CD14-positive monocyte (primary cell): ENCODE measurements around the gene PTPRN2. TPM values are rescaled to one million over a fixed set of nuclear protein-coding genes. Genes with fewer than 3 reads are reported as not detected.

ENCODE experiments used
- DNase-seq, 3 donors: peaks; one replicate each; pipeline ENCODE4 v3.0.0-alpha.2; 2011 to 2022
- H2AFZ ChIP-seq: 2 replicates; pipeline ENCODE4 v1.6.0; 2012; ENCODE audit warnings: mild to moderate bottlenecking, low read depth, low read length, inconsistent platforms; ENCODE audit not compliant: insufficient read depth, poor library complexity, severe bottlenecking
- H3K27ac ChIP-seq, 2 donors: 1 replicate in 1 of 2; 2 replicates in 1 of 2; pipeline ENCODE4 v1.5.1; 2012 to 2013; ENCODE audit warnings: low read length in 2 of 2, control low read depth in 1 of 2, inconsistent platforms in 1 of 2, low read depth in 1 of 2, mild to moderate bottlenecking in 1 of 2
- H3K27me3 ChIP-seq, 2 donors: one replicate each; pipeline versions ENCODE4 v1.6.0 to v1.6.1; 2011 to 2013; ENCODE audit warnings: low read length in 2 of 2; ENCODE audit not compliant: control insufficient read depth in 2 of 2, insufficient read depth in 2 of 2
- H3K36me3 ChIP-seq, 2 donors: replicated peaks in 1 of 2; 1 replicate in 1 of 2; 2 replicates in 1 of 2; pipeline versions ENCODE4 v1.5.1 to v1.6.1; 2012 to 2013; ENCODE audit warnings: low read length in 2 of 2, control low read depth in 1 of 2, inconsistent platforms in 1 of 2, mild to moderate bottlenecking in 1 of 2; ENCODE audit not compliant: insufficient read depth in 2 of 2, control insufficient read depth in 1 of 2
- H3K4me1 ChIP-seq, 2 donors: 1 replicate in 1 of 2; 2 replicates in 1 of 2; pipeline versions ENCODE4 v1.5.1 to v1.6.1; 2012 to 2013; ENCODE audit warnings: low read length in 2 of 2, control low read depth in 1 of 2, inconsistent platforms in 1 of 2, mild to moderate bottlenecking in 1 of 2, moderate library complexity in 1 of 2; ENCODE audit not compliant: insufficient read depth in 2 of 2, control insufficient read depth in 1 of 2
- H3K4me2 ChIP-seq: replicated peaks from 2 replicates; pipeline ENCODE3; 2012; ENCODE audit warnings: low read length, moderate library complexity, mild to moderate bottlenecking; ENCODE audit not compliant: poor library complexity, severe bottlenecking; ENCODE audit errors: extremely low read depth
- H3K4me3 ChIP-seq, 3 experiments: fragments of 200-600 bp in 1 of 3; sonication (generic) in 1 of 3; replicated peaks in 1 of 3; 1 replicate in 2 of 3; 2 replicates in 1 of 3; pipeline ENCODE4 v1.5.1; 2011 to 2013; ENCODE audit warnings: low read length in 3 of 3, mild to moderate bottlenecking in 3 of 3, control low read depth in 2 of 3, low read depth in 2 of 3, inconsistent platforms in 1 of 3, moderate library complexity in 1 of 3
- H3K79me2 ChIP-seq: 2 replicates; pipeline ENCODE4 v1.6.0; 2012; ENCODE audit warnings: mild to moderate bottlenecking, control low read depth, inconsistent platforms, low read length, moderate library complexity; ENCODE audit not compliant: insufficient read depth
- H3K9ac ChIP-seq: 2 replicates; pipeline ENCODE4 v1.6.0; 2017; ENCODE audit warnings: low read length, mild to moderate bottlenecking; ENCODE audit not compliant: insufficient read depth, poor library complexity, severe bottlenecking
- H3K9me3 ChIP-seq, 2 donors: replicated peaks in 1 of 2; 1 replicate in 1 of 2; 2 replicates in 1 of 2; pipeline versions ENCODE4 v1.5.1 to v1.6.1; 2012 to 2013; ENCODE audit warnings: low read length in 2 of 2, control low read depth in 1 of 2; ENCODE audit not compliant: control insufficient read depth in 1 of 2, insufficient read depth in 1 of 2
- H4K20me1 ChIP-seq: 2 replicates; pipeline ENCODE4 v1.6.0; 2012; ENCODE audit warnings: mild to moderate bottlenecking, low read length, control low read depth, moderate library complexity; ENCODE audit not compliant: insufficient read depth
- H3K27ac Mint-ChIP-seq, 7 donors: one replicate each; pipeline ENCODE4 v1.8.0; 2020; ENCODE audit warnings: mild to moderate bottlenecking in 7 of 7, mixed read lengths in 7 of 7, moderate library complexity in 6 of 7, inconsistent platforms in 2 of 7
- H3K27me3 Mint-ChIP-seq, 3 donors: one replicate each; pipeline ENCODE4 v1.8.0; 2021 to 2022; ENCODE audit warnings: low read depth in 3 of 3, mild to moderate bottlenecking in 3 of 3, mixed read lengths in 3 of 3, moderate library complexity in 3 of 3, inconsistent platforms in 1 of 3
- H3K36me3 Mint-ChIP-seq, 2 donors: one replicate each; pipeline ENCODE4 v1.8.0; 2020; ENCODE audit warnings: mixed read lengths in 2 of 2, inconsistent platforms in 1 of 2, mild to moderate bottlenecking in 1 of 2
- H3K4me1 Mint-ChIP-seq: one replicate; pipeline ENCODE4 v1.8.0; 2020; ENCODE audit warnings: mild to moderate bottlenecking, mixed read lengths
- H3K4me3 Mint-ChIP-seq, 2 donors: one replicate each; pipeline ENCODE4 v1.8.0; 2020; ENCODE audit warnings: mild to moderate bottlenecking in 2 of 2, mixed read lengths in 2 of 2, moderate library complexity in 1 of 2
- H3K9me3 Mint-ChIP-seq, 7 donors: one replicate each; pipeline ENCODE4 v1.8.0; 2020 to 2022; ENCODE audit warnings: mixed read lengths in 7 of 7, mild to moderate bottlenecking in 6 of 7, moderate library complexity in 6 of 7, inconsistent platforms in 2 of 7
- CTCF ChIP-seq: fragments of 200-600 bp; IDR thresholded peaks from one replicate; pipeline ENCODE4 v1.8.0; 2022; ENCODE audit warnings: antibody characterized with exemption, mild to moderate bottlenecking
- WGBS: methylation state at CpG from one replicate; pipeline ENCODE4 v1.1.5; 2013; ENCODE audit warnings: missing lambda C conversion rate; ENCODE audit not compliant: insufficient coverage; 5-methylcytosine and 5-hydroxymethylcytosine counted together
- intact Hi-C, 2 donors: fragments of 100-400 bp; cut with micrococcal nuclease; formaldehyde crosslinking; loops; one replicate each; pipeline versions ENCODE4 v1.15.0 to v1.15.1; 2023
- polyA plus RNA-seq, 3 donors: library from polyadenylated mRNA; depleted of rRNA in 1 of 3; unstranded in 2 of 3; stranded (reverse) in 1 of 3; fragments of 300-500 nt in 2 of 3; fragments of >200 nt in 1 of 3; fragmentation: Illumina TruSeq in 2 of 3; gene quantifications; 1 replicate in 2 of 3; 2 replicates in 1 of 3; pipeline ENCODE4 v1.2.3, GENCODE V29; 2012 to 2021

PTPRN2 gene
- polyA plus RNA-seq, 3 donors, result 0.25 to 1.4 (median 0.97) TPM

- Histone ChIP-seq H3K4me1 (no peaks in the 10 kb centered on the region), H3K4me2 (no peak overlapping the region), H3K27ac (no peak overlapping the region), H3K9ac (no peak overlapping the region), H3K79me2 (no peaks in the 10 kb centered on the region), H3K4me3 (no peak overlapping the region), H2AFZ (no peak overlapping the region), H3K9me3 (peaks cover 64 to 65% of the 10 kb centered on the region in 2 donors), H3K27me3 (no peaks in the 10 kb centered on the region), H3K36me3 (no peaks in the 10 kb centered on the region), H4K20me1 (no peaks in the 10 kb centered on the region)
- H3K36me3 Mint-ChIP-seq, result no peaks in the 10 kb centered on the region
- no peaks in the 10 kb centered on the region for H3K4me1 Mint-ChIP-seq
- DNase-seq, result no peak
- intact Hi-C loops, result no loop called here
- peaks cover 9 to 31% (median 26%) of the 10 kb centered on the region in 7 donors for H3K9me3 Mint-ChIP-seq
- no peak for TF ChIP-seq CTCF
- H3K4me3 Mint-ChIP-seq, result no peak overlapping the region
- 86% methylated on average over 25 of the region's 28 CpGs for WGBS
- H3K27ac Mint-ChIP-seq, result no peak overlapping the region
- no peaks in the 10 kb centered on the region for H3K27me3 Mint-ChIP-seq
Observed at GRCh38 chr7:158246960-158247673, 340.5 kb downstream of the PTPRN2 start.

- WGBS, result 93% methylated on average over 24 of the region's 24 CpGs
- H3K79me2 ChIP-seq, result no peaks in the 10 kb centered on the region
- H3K27ac ChIP-seq, result no peak overlapping the region
- no peaks in the 10 kb centered on the region for H3K27me3 ChIP-seq
- peaks cover 7 to 28% (median 21%) of the 10 kb centered on the region in 7 donors for H3K9me3 Mint-ChIP-seq
- no peak overlapping the region for H3K27ac Mint-ChIP-seq
- H3K36me3 Mint-ChIP-seq, result no peaks in the 10 kb centered on the region
- peaks cover 58% of the 10 kb centered on the region in 2 donors for H3K9me3 ChIP-seq
- no peak for TF ChIP-seq CTCF
- no peak overlapping the region for H2AFZ ChIP-seq
- no peak overlapping the region for H3K4me3 ChIP-seq
- intact Hi-C loops, result no loop called here
- H3K9ac ChIP-seq, result no peak overlapping the region
- H3K36me3 ChIP-seq, result no peaks in the 10 kb centered on the region
- no peaks in the 10 kb centered on the region for H3K4me1 ChIP-seq
- H4K20me1 ChIP-seq, result no peaks in the 10 kb centered on the region
- no peaks in the 10 kb centered on the region for H3K27me3 Mint-ChIP-seq
- no peak overlapping the region for H3K4me2 ChIP-seq
- DNase-seq, result no peak
- no peak overlapping the region for H3K4me3 Mint-ChIP-seq
- H3K4me1 Mint-ChIP-seq, result no peaks in the 10 kb centered on the region
Observed at GRCh38 chr7:158246272-158246959, 341.2 kb downstream of the PTPRN2 start.
